ENCODE measurements around the gene ROGDI. TPM values are rescaled to one million over a fixed set of nuclear protein-coding genes. Genes with fewer than 3 reads are reported as not detected.

Gene ROGDI
- total and polyA plus RNA-seq, 9 of the 15 experiments (the other 6 are each of a cell fraction or from before 2014, with no cell fraction given): 0.97 to 37.3 (median 16.5) TPM

DNA sequence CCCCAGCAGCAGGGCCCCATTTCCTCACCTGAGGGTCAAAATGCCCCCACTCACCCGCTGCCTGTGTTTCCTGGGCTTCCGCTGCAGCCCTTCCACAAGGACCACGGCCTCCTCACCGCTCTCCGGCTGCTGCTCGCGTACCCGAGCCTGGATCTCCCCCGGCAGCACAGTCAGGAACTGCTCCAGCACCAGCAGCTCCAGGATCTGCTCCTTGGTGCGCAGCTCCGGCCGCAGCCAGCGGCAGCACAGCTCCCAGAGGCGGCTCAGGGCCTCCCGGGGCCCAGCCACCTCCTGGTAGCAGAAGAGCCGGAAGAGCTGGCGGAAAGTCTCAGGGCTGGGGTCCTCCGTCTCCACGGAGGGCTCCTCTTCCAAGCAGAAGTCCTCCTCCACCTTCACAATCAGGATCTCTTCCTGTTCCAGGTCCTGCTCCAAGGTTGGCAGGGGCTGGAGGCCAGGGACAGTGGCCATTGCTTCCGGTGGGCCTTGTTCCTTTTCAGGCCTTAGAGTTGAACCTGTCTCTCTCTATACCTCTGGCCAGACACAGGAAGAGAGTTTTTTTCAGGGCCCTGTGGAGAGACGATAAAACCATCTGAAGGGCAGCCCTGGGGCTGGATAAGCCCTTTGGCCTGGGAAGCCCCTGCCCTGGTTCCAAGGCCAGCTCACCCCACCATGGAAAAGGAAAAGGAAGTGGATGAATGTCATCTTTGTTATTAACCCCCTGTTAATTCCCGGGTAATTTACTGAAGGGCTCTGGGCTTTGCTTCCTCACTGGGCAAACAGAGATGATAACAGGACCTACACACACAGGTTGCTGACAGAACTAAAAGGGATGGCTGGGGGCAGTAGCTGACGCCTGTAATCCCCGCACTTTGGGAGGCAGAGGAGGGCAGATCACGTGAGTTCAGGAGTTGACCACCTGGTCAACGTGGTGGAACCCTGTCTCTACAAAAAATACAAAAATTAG, 36.6 kb downstream of the ROGDI start (continued):
- no peak for TF ChIP-seq CEBPZ (IDR thresholded peaks at IDR 0.05; ENCODE audit: borderline replicate concordance, low read depth, low read length)
- TF ChIP-seq FOXJ2 (tag; IDR thresholded peaks at IDR 0.05): no peak
- no peak for TF ChIP-seq NR1H2 (CRISPR knock-in tag; IDR thresholded peaks at IDR 0.05)
- no peak for TF ChIP-seq ZNF217 (CRISPR knock-in tag; IDR thresholded peaks at IDR 0.05)
- TF ChIP-seq HDAC8 (tag; IDR thresholded peaks at IDR 0.05): no peak

- TF ChIP-seq CREM (IDR thresholded peaks at IDR 0.05; ENCODE audit: low read depth): no peak
- no peak for TF ChIP-seq NCOA2 (IDR thresholded peaks at IDR 0.05; ENCODE audit: partially characterized antibody in 2 of 2)
- TF ChIP-seq MNT (conservative IDR thresholded peaks at IDR 0.05): no peak
- in situ Hi-C loops (cut with MboI): no loop called here
- 93% methylated on average over 7 of the region's 7 CpGs for WGBS (ENCODE audit: insufficient coverage, low coverage, missing lambda C conversion rate)
- BruUV-seq (replicated peaks): no TSS peak
- ATAC-seq (no peak), FAIRE-seq (no peak), DNase-seq (ENCODE audit: extremely low read depth in 1 of 4, low spot score in 3 of 4) (no peak)
- H3K36me3 ChIP-seq (ENCODE audit: control insufficient read depth, insufficient read depth, low read length): peaks cover 57% of the 10 kb centered on the region; the same call in 2 of the 3 replicates
- H3K4me3 ChIP-seq: no peak overlapping the region
- no peak overlapping the region for H2AFZ ChIP-seq (ENCODE audit: low read depth, low read length)
- peaks cover 14 to 44% of the 10 kb centered on the region in 2 experiments for H3K4me1 ChIP-seq (replicated peaks in 1 of 2; ENCODE audit: control insufficient read depth in 2 of 2, insufficient read depth in 2 of 2, low read length in 2 of 2)
- H3K4me2 ChIP-seq (ENCODE audit: insufficient read depth, low read length): no peak overlapping the region
- CTCF ChIA-PET (ENCODE audit: low intra/inter-chr PET ratio): interaction anchor here (0.7 kb wide), 1 partner anchor 193 kb away, joined by 3 read pairs; no protein-coding TSS in a partner anchor
- H3K79me2 ChIP-seq (ENCODE audit: control insufficient read depth, insufficient read depth, low read length): peaks cover 21% of the 10 kb centered on the region
- H3K27ac ChIP-seq (ENCODE audit: extremely low read depth, low read depth, low read length): no peak overlapping the region
- H3K9ac ChIP-seq (ENCODE audit: insufficient read depth in 1 of 2, low read depth in 2 of 2, low read length in 2 of 2): peak overlapping the region in 1 of 2 experiments; percentile 55; a peak in 1 of 4 replicates
- H3K9me1 ChIP-seq (ENCODE audit: control insufficient read depth, insufficient read depth, low read length): no peaks in the 10 kb centered on the region
- H4K20me1 ChIP-seq (replicated peaks; ENCODE audit: control insufficient read depth, insufficient read depth, low read length): no peaks in the 10 kb centered on the region
- intact Hi-C loops (cut with micrococcal nuclease): no loop called here
- H3K9me3 ChIP-seq (replicated peaks; ENCODE audit: control insufficient read depth, insufficient read depth, low read depth, low read length): no peaks in the 10 kb centered on the region
- POLR2A ChIA-PET: no interaction called here
- H3K27me3 ChIP-seq (ENCODE audit: control insufficient read depth in 2 of 2, insufficient read depth in 2 of 2, low read length in 2 of 2): no peaks in the 10 kb centered on the region
These were observed 38.6 kb downstream of the ROGDI start for GRCh38 chr16:4763791-4764190.

Data from K562 (cell line).